NK-92 (cell line): ENCODE measurements around the gene RASL10A.
"Not testable (repeated sequence)": the region's sequence is repeated elsewhere in the genome, so short reads cannot be mapped to it uniquely, and the experiment has no call there.

ENCODE experiments used
- DNase-seq: peaks from one replicate; lab custom pipeline; 2025; ENCODE audit not compliant: unreplicated experiment; lab: John Stamatoyannopoulos, UW

The RASL10A gene

GRCh38 chr22:29315286-29316140 is at the start of gene RASL10A:
TSS of gene RASL10A (minus strand) at chr22:29315697. CDS start at chr22:29315246, 451 bp downstream.
- no peak for DNase-seq

GRCh38 chr22:29359469-29359868 is 44.0 kb upstream of the RASL10A start:
- no peak for DNase-seq

- not testable (repeated sequence) for DNase-seq
Observed at GRCh38 chr22:29357193-29357890, 41.8 kb upstream of the RASL10A start.

GRCh38 chr22:29353860-29354259 is 38.4 kb upstream of the RASL10A start:
- DNase-seq = no peak

DNA sequence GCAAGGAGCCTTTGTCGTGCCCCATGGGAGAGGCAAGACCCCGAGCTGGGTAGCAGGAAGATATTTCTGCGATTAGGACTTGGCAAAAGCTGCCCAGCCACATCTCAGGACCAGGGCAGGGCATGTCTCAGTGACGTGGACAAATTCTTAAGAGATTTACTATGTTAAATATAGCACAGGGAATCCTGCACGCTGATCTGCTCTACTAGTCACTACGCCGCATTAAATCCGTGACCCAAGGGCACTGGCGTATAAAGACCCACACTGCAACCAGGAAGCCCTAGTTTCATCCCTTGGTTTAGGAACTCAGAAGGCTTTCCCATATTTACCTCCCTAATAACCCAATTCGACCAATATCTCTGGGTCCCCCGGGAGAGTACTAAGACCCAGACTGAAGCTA is 37.8 kb upstream of the RASL10A start:
- DNase-seq = no peak

GRCh38 chr22:29352778-29353177 is 37.3 kb upstream of the RASL10A start:
- DNase-seq = no peak

GRCh38 chr22:29351891-29352290 is 36.4 kb upstream of the RASL10A start:
- DNase-seq = no peak

DNA sequence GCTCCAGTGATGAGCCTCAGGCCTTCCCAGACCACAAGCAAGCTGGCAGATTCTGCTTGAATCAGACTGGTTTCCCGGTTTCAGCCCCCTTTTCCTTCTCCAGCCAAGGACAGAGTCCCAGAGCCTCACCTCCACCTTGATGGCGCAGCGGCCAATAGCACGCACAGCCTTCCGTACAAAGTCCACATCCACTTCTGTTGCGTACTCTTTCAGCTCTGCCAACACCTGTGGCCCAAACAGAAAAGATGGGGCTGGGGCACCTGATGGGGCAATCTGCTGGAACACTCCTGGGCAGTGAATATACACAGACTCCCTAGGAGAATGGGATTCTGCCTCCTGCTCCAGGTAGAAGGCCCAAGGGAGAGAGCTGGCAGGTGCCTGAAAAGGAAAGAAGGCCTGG is 35.5 kb upstream of the RASL10A start:
- no peak for DNase-seq

DNA sequence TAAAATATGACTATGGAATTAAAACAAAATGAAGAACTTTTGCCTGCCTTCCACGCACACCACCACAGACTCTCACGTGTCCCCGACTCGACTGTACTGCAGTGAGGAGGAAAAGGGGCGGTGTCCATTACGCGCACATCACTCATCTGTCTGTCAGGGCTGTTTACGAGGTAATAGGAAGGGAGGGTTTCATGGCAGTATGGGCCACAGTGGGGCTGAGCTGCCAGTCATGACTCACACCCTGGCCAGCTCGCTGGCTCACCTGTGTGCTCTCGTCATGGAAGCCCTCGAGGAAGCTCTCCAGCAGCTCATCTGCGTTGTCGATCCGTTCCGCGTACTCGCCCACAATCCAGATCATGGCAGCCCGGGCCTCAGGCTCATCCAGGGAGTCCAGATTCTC is 33.5 kb upstream of the RASL10A start:
- no peak for DNase-seq

- no peak for DNase-seq
Observed at GRCh38 chr22:29348041-29348440, 32.5 kb upstream of the RASL10A start.

DNA sequence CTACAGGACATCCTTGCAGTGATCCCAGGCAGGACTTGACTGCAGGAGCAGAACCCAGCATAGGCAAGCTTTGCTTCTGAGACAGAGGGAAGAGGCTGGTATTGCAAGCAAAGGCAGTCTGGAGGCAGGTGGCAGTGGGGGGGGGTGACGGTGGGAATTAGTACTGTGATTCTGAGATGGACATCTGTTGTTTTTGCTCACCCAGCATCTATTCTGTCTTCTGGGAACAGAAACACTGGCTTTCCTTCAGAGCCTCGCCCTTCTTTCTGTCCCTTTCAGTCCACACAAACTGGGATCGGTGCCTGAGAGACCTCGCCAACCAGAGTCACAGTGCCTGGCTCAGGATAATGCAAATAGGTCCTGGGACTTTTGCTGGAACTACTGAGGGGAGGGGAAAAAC is 31.2 kb upstream of the RASL10A start:
- no peak for DNase-seq

DNA sequence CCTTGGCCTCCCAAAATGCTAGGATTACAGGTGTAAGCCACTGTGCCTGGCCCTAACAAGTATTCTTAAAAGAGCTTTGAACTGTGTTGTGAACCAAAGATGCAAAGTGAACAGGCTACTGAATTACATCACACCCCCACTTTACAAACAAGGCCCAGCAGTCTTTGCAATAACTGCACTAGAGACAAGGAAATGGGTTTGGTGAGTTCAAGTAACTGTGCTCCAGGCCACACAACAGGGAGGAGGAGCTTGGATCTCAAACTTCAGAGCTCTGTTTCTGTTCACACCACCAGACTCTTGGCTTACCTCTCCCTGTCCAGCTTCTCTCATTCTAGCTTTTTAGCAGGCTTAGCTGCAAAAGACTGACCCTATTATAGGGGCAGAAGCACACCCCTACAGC is 30.4 kb upstream of the RASL10A start:
- DNase-seq = no peak

- DNase-seq = not testable (repeated sequence)
Observed at GRCh38 chr22:29344889-29345288, 29.4 kb upstream of the RASL10A start.

GRCh38 chr22:29344137-29344536 is 28.6 kb upstream of the RASL10A start:
- no peak for DNase-seq

GRCh38 chr22:29343313-29343805 is 27.9 kb upstream of the RASL10A start:
- no peak for DNase-seq

- DNase-seq = no peak
Observed at GRCh38 chr22:29342577-29343312, 27.2 kb upstream of the RASL10A start.

DNA sequence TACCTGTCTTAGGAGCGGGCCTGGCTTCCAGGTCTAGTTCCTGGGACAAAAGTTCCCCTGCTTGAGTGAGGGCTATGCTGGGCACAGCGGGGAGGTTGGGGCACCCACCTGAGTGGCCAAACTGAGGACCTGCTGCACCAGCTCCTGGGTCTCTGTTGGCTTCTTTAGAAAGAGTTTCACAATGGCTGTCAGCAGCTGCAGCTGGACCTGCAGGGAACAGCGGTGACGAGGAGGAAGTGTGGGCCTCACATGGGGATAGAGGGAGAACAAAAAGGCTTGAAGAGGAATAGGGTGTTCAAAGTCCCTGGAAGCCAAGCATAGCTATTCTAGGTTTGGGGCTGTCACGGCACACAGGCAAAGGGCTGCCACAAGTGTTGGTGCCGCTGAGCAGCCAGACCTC is 26.7 kb upstream of the RASL10A start:
- no peak for DNase-seq

GRCh38 chr22:29341849-29342127 is 26.3 kb upstream of the RASL10A start:
- no peak for DNase-seq

GRCh38 chr22:29341056-29341848 is 25.8 kb upstream of the RASL10A start:
- DNase-seq = no peak

GRCh38 chr22:29340566-29340965 is 25.1 kb upstream of the RASL10A start:
- DNase-seq = no peak
